NCI-H2107 treated with DMSO at 0.1 percent for 48 hours (cell line): Measurements from ENCODE around the gene SERPINB1.
"Not testable (repeated sequence)": the region's sequence is repeated elsewhere in the genome, so short reads cannot be mapped to it uniquely, and the experiment has no call there.

ENCODE experiments used
- DNase-seq: peaks from one replicate; lab custom pipeline; 2025; ENCODE audit not compliant: unreplicated experiment; lab: John Stamatoyannopoulos, UW

Gene SERPINB1

GRCh38 chr6:2841264-2842138 is at the start of gene SERPINB1:
TSS of gene SERPINB1 (minus strand) at chr6:2841863. CDS start at chr6:2840586, 1,277 bp downstream.
- peak; percentile 89 for DNase-seq

GRCh38 chr6:2890976-2891767 is 49.5 kb upstream of the SERPINB1 start:
- DNase-seq, result no peak

GRCh38 chr6:2885967-2886735 is 44.5 kb upstream of the SERPINB1 start:
- no peak for DNase-seq

- DNase-seq, result no peak
Measured at GRCh38 chr6:2884804-2885203, 43.1 kb upstream of the SERPINB1 start.

- DNase-seq, result no peak
Measured at GRCh38 chr6:2883673-2884072, 42.0 kb upstream of the SERPINB1 start.

- no peak for DNase-seq
Measured at GRCh38 chr6:2881423-2881822, 39.8 kb upstream of the SERPINB1 start.

- DNase-seq, result not testable (repeated sequence)
Measured at GRCh38 chr6:2880156-2880555, 38.5 kb upstream of the SERPINB1 start.

- DNase-seq, result no peak
Measured at GRCh38 chr6:2877960-2878359, 36.3 kb upstream of the SERPINB1 start.

- DNase-seq, result no peak
Measured at GRCh38 chr6:2877057-2877882, 35.6 kb upstream of the SERPINB1 start.

- DNase-seq, result no peak
Measured at GRCh38 chr6:2876210-2877056, 34.8 kb upstream of the SERPINB1 start.

GRCh38 chr6:2875359-2876191 is 33.9 kb upstream of the SERPINB1 start:
- DNase-seq, result no peak

- no peak for DNase-seq
Measured at GRCh38 chr6:2873643-2874042, 32.0 kb upstream of the SERPINB1 start.

- no peak for DNase-seq
Measured at GRCh38 chr6:2872423-2873358, 31.0 kb upstream of the SERPINB1 start.

- DNase-seq, result no peak
Measured at GRCh38 chr6:2871953-2872352, 30.3 kb upstream of the SERPINB1 start.

GRCh38 chr6:2871102-2871501 is 29.4 kb upstream of the SERPINB1 start:
- DNase-seq, result no peak

GRCh38 chr6:2870046-2870636 is 28.5 kb upstream of the SERPINB1 start:
- no peak for DNase-seq

- no peak for DNase-seq
Measured at GRCh38 chr6:2868637-2869036, 27.0 kb upstream of the SERPINB1 start.
